ENCODE measurements around the gene TFF3.

Gene TFF3

GRCh38 chr21:42347601-42348327 is 32.6 kb upstream of the TFF3 start:
- no peak for DNase-seq

GRCh38 chr21:42346866-42347600 is 31.8 kb upstream of the TFF3 start:
- no peak for DNase-seq

GRCh38 chr21:42346441-42346840 is 31.2 kb upstream of the TFF3 start:
- DNase-seq = no peak

DNA sequence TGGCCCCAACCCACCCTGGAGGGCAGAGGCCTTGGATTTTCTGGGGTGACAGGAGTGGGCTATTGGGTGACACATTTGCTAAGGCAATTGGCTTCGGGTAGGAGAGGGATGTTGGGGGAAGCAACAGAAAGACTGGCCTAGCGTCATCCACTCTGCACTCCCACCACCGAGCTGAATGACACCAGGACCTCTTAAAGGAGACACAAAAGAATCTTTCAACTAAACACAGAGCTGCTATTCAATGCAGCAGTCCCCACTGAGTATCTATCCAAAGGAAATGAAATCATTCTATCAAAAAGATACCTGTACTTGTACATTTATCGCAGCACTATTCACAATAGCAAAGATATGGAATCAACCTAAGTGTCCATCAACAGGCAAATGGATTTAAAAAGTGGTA is 29.4 kb upstream of the TFF3 start:
- DNase-seq = no peak

- no peak for DNase-seq
Measured at GRCh38 chr21:42343963-42344510, 28.8 kb upstream of the TFF3 start.

GRCh38 chr21:42343556-42343955 is 28.3 kb upstream of the TFF3 start:
- no peak for DNase-seq

GRCh38 chr21:42343101-42343500 is 27.9 kb upstream of the TFF3 start:
- no peak for DNase-seq

DNA sequence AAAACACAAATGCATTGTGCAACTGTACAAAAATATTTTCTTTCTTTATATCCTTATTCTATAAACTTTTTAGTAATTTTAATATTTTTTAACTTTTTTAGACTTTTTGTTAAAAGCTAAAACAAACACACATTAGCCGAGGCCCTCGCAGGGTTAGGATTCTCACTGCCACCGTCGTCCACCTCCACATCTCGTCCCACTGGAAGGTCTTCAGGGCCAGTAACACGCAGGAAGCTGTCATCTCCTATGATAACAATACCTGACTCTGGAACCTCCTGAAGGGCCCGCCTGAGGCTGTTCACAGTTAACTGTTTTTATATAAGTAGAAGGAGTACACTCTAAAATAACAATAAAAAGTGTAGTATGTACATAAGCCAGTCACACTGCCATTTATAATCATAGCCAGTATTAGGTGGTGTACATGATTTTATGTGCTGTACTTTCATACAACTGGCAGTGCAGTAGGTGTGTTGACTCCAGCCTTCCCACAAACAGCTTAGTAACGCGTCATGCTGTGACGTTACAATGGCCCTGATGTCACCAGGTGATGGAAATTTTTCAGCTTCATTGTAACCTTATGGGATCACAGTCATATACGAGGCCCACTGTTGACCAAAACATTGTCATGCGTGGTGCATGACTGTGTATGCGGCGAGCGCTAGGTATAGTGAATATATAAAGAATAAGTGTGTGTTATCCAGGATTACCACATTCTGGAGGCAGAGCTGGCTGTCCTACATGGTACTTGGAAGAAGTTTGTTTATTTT is 26.8 kb upstream of the TFF3 start:
- no peak for DNase-seq

DNA sequence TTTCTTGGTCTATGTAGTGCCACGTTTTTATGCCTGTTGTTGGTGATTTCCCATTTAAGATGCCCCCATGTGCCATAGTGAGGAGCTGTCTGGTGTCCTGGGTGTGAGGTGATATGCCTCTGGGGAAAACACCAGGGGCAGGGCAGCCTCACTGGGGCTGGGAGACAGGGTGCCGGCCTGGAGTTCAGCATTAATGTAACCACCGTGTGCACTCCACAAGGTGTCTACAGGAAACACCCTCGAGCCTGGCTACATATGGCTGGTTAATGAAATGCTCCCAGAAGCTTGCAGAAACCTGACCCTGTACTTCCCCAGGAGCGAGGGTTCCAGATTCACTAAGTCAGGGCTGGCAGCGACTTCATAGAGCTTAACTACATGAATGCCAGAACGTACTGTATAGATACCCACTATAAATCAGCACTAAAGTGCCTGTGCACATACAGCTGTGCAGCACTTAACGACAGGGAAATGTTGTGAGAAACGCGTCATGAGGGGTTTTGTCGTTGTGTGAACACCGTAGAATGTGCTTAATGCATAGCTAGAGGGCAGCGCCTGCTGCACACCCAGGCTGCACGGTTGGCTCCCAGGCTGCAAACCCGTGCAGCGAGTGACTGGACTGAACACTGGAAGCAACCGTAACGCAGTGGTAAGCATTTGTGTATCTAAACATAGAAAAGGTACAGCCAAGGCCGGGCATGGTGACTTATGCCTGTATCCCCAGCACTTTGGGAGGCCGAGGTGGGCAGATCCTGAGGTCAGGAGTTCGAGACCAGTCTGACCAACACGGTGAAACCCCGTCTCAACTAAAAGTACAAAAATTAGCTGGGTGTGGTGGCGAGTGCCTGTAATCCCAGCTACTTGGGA is 25.2 kb upstream of the TFF3 start:
- no peak for DNase-seq

- DNase-seq = no peak
Measured at GRCh38 chr21:42338729-42339715, 23.8 kb upstream of the TFF3 start.

GRCh38 chr21:42337830-42338728 is 22.9 kb upstream of the TFF3 start:
- peak; percentile 79 for DNase-seq

- DNase-seq = no peak
Measured at GRCh38 chr21:42337276-42337675, 22.1 kb upstream of the TFF3 start.

GRCh38 chr21:42336054-42336453 is 20.8 kb upstream of the TFF3 start:
- no peak for DNase-seq

DNA sequence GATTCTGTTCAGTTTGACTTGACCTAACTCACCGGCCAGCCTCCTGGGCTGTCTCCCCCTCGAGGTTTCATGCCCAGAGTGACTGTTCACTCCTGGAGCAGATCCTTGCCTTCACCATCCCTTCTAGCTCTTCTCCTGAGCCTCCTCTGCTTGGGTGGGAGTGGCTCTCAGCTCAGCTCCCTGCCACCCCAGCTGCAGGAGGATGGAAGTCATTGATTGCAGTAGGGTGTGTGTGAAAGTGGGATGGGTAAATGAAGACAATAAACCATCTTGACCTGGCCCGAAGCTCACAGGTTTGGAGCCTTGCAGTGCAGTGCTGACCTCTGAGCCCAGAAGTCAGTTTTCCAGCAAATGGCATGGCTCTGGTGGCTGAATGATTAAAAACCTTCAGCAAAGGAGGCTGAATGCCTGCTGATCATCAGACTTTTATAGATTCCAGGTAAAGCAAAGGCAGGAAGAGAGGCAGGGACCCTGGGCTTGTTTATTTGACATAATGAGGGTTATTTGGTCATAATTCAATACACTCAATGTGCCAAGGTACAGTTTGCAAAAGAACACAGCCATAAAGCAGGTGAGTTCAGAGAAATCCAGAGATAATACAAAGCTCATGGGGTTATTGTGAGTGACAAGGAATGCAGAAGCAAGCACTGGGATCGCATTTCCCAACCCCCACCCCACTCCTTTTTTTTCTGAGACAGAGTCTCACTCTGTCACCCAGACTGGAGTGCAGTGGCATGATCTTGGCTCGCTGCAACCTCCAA is 17.5 kb upstream of the TFF3 start:
- no peak for DNase-seq

DNA sequence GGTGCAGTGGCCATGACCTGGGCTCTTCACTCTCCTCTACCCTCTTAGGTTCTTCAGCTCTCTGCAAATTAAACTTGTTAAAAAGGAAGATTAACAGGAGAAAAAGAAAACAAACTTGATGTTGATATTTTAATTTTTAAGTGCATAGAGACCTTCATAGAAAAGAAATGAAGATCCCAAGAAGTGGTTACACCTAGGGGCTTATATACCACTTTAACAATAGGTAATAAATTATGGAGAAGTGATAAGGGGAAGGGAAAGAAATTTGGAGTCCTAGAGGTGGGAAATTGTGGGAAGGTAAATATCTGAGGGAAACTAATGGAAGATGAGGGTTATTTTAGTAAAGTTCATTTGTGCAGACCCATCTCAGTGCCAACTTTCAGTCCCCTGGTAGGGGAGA is 16.5 kb upstream of the TFF3 start:
- DNase-seq = no peak

- no peak for DNase-seq
Measured at GRCh38 chr21:42330380-42331371, 15.5 kb upstream of the TFF3 start.

GRCh38 chr21:42324896-42325295 is 9.7 kb upstream of the TFF3 start:
- no peak for DNase-seq

DNA sequence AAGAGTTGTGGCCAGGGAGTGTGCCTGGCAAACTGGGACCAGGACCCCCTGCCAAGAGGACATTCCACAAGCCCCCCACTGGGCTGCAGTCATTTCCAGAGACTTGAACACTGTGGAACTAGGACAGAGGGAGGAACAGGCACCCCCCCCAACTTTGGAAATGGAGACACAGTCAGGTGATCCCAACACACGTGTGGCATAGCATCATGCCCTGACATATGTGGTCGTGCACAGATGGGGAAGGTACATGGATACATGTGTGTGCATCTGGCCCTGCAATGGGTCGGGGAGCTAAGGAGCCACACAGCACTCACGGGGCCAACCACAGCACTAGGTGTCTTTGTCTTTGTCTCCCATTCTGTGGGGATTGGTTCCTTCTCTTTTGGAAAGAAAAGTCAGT is 6.6 kb upstream of the TFF3 start:
- no peak for DNase-seq
